A375 (cell line): ENCODE measurements around the gene ABHD17C. TPM values are rescaled to one million over a fixed set of nuclear protein-coding genes. Genes with fewer than 3 reads are reported as not detected.

Experiments
- small RNA-seq: library from RNA; depleted of rRNA; stranded (forward); fragments of <200 nt; gene quantifications from one replicate; pipeline ENCODE3, GENCODE V24; 2014
- total RNA-seq: library from RNA; depleted of rRNA; stranded (reverse); fragments of >200 nt; shearing (Covaris generic); gene quantifications from 2 replicates; pipeline ENCODE4 v1.2.3, GENCODE V29; 2014; rRNA removed

ABHD17C gene
- total RNA-seq, result 18.9 and 29.1 TPM in 2 replicates

DNA sequence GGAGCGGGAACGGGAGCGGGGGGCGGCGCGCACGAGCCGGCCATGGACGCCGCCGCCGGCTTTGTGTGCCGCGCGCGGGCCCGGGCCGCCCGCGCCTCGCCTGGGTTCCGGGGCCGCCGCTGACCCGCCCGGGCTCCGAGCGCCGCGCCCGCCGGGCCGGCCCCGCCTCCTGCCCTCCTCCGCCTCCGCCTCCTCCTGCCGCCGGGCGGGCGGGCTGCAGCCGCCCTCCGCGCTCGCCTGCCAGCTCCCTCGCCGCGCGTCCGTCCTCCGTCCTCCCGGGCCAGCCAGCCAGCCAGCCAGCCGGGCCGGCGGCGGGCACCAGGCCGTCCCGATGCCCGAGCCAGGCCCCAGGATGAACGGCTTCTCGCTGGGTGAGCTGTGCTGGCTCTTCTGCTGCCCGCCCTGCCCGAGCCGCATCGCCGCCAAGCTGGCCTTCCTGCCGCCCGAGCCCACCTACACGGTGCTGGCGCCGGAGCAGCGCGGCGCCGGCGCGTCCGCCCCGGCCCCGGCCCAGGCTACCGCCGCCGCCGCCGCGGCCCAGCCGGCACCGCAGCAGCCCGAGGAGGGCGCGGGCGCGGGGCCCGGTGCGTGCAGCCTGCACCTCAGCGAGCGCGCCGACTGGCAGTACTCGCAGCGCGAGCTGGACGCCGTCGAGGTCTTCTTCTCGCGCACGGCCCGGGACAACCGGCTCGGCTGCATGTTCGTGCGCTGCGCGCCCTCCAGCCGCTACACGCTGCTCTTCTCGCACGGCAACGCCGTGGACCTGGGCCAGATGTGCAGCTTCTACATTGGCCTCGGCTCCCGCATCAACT, at the start of gene ABHD17C:
Gene ABHD17C, plus strand, starts transcription at position 212 of the 812 bp plus-strand sequence. Its CDS starts 120 bp downstream, at position 332.

DNA sequence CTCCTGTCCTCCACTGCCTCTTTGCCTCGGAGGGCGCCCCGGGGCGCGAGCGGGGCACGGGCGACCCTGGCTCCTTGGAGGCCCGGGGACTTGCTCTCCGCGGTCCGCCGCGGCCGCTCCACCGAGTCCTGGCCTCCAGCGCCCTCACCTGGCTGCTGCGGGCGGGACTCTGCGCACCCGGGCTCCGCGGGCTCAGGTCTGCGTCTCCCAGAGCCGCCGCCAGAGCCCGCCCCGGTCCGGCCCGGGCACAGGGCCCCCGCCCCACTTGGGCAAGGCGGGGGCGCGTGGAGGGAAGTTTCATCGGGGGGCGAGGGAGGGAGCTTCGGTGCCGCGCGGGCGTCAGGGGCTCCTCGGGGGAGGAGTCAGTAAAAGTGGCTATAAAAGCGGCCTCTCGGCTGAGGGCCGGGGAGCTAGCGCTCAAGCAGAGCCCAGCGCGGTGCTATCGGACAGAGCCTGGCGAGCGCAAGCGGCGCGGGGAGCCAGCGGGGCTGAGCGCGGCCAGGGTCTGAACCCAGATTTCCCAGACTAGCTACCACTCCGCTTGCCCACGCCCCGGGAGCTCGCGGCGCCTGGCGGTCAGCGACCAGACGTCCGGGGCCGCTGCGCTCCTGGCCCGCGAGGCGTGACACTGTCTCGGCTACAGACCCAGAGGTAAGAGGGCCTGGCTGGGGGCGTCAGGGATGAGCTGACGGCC, 84.0 kb downstream of the ABHD17C start, which contains the start of gene CEMIP:
Gene CEMIP, plus strand, starts transcription at position 407 of the 694 bp plus-strand sequence. CDS start 94,510 bp downstream, outside the sequence.

Small RNAs within 50 kb of the gene (small RNA-seq; reads per million reads assigned to genes)
- gene RNU6-380P, result not detected

Other genes starting within 250 kb of the ABHD17C start
- gene CEMIP, start 84.1 kb downstream of the ABHD17C start, total RNA-seq, result 68.8 and 72.7 TPM in 2 replicates